Islet of Langerhans (tissue), 1 donor: Measurements from ENCODE around the gene EEFSEC.

Experiments used
- FAIRE-seq: peaks from one replicate; lab custom pipeline; 2011; peaks lifted over from hg19 to GRCh38; lab: Jason Lieb, UNC

EEFSEC gene

GRCh38 chr3:128449111-128449638 is 295.9 kb downstream of the EEFSEC start:
- no peak for FAIRE-seq

DNA sequence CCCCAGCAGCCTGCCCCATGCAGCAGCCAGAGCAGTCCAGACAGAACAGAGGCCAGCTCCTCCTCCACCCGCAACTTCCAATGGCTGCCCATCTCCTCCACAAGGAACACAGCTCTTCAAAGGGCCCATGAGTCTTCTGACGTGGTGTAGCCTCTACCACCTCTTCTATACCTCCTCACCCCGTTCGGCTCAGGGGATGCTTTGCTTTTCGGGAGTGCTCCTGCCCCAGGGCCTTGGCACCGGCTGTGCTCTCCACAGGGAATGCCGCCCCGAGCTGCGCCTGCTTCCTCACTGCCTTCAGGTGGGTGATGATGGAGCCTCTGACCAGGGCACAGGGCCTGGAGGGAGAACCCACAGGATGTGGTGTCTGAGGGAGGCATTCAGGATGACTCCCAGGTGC is 298.8 kb downstream of the EEFSEC start:
- no peak for FAIRE-seq

GRCh38 chr3:128452678-128453275 is 299.5 kb downstream of the EEFSEC start:
- no peak for FAIRE-seq

DNA sequence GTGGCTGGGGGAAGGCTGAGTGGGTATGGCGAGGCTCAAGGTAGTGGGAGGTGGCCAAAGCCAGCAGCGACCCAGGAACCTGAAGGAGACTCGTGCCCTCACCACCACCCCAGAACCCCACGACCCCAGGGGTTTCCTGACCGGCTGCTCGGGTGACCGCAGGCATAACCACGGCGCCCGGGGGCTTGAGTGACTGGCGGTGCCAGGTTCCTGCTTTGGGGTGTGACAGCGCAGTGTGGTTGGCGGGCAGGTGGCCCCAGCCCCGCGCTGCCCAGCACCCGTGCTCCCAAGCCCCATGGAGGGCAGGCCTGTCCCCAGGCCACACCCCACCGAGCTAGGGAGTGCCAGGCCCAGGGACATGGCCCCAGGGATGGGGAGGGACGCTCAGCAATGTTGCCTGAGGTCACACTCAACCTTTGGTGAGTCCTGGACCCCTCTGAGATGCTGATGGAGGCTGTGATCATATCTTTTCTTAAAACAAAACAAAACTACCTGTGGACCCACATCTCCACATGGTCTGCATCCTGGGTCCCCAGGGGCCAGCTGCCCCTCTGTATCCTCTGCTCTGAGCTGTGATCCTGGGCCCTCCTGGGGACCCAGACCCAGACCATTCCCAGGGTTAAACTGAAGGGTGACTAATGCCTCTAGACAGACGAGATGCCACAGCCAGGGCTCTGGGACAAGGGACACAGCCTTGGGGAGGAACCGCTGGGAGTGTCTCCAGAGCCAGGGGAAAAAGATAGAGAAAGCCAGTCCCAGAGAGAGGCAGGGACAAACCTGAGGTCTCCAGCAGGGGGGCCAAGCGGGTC is 300.4 kb downstream of the EEFSEC start:
- no peak for FAIRE-seq

DNA sequence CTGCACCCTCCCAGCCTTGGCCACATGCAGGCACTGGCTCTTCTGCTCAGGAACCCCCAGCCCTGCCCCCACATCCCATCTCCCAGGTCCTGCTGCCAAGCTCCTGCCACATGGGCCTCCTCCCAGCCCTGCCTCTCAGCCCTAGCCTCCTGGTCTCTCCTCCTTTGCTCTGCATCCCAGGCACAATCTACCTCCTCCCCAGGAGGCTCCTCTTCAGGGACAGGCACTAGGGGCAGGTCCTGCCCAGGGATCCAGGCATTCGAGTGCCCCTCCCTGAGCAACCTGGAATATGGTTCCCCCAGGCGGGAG is 301.0 kb downstream of the EEFSEC start:
- no peak for FAIRE-seq

DNA sequence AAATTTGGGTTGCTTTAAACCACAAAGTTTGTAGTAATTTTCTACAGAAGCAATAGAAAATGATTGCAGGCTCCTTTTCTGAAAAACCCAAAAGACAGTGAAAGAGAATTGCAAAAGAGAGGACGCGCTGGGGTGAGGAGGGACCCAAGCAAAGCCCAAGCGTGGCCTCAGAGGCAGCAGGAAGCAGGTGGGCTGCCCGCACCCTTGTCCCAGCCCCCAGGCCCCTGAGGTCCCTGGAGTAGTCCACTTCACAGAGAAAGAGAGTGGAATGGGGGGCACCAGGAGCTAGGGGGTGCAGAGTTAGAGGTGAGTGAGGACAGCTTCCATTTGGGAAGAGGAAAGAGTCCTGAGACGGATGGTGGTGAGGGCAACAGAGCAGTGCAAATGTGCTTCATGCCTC is 301.8 kb downstream of the EEFSEC start:
- no peak for FAIRE-seq

- no peak for FAIRE-seq
Observed at GRCh38 chr3:128455786-128456748, 302.8 kb downstream of the EEFSEC start.

GRCh38 chr3:128456776-128457715 is 303.8 kb downstream of the EEFSEC start:
- FAIRE-seq = no peak

DNA sequence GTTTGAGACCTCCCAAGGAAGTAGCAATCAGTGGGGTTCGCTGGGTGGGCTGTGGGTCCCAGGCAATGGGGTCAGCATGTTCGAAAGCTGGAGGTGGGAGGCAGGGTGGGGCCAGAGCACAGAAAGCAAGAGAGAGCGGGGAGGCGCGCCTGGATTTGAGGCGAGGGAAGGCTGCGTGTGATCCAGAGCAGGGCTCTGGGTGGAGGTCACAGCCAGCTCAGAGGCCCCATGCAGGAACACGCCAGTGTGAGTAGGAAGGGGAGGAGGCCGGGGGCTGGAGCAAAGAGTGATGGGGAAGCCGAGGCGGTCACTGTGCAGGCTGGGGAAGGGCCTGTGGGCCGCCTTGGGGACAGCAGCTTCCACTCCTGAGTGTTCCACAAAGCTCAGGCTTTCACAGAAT is 304.7 kb downstream of the EEFSEC start:
- no peak for FAIRE-seq
